ENCODE results near the gene SYNGR1. TPM values are rescaled to one million over a fixed set of nuclear protein-coding genes. Genes with fewer than 3 reads are reported as not detected.

Gene SYNGR1
- total RNA-seq, 1 experiment from 2014 or later = 47.7 TPM

GRCh38 chr22:39360242-39360641 is 10.5 kb downstream of the SYNGR1 start:
- H3K27me3 ChIP-seq (ENCODE audit: low read length) = no peaks in the 10 kb centered on the region
- no peak overlapping the region for H3K27ac ChIP-seq (ENCODE audit: low read length)
- DNase-seq = no peak
- no peak overlapping the region for H2AFZ ChIP-seq (ENCODE audit: low read length)
- peaks cover 32% of the 10 kb centered on the region for H3K4me1 ChIP-seq (ENCODE audit: low read length)
- no peaks in the 10 kb centered on the region for H3K9me3 ChIP-seq (ENCODE audit: low read length)
- no peaks in the 10 kb centered on the region for H3K36me3 ChIP-seq (ENCODE audit: insufficient read depth, low read length)
- H4K20me1 ChIP-seq (ENCODE audit: insufficient read depth, low read depth, low read length) = no peaks in the 10 kb centered on the region; the same call in 1 of the 2 replicates
- no peaks in the 10 kb centered on the region for H3K9me2 ChIP-seq (replicated peaks; ENCODE audit: insufficient read depth, low read length)
- H3K79me2 ChIP-seq (ENCODE audit: low read length) = peaks cover 56% of the 10 kb centered on the region
- no peak overlapping the region for H3K4me3 ChIP-seq (ENCODE audit: low read length)
- no peak overlapping the region for H3K4me2 ChIP-seq (ENCODE audit: low read depth, low read length, poor library complexity, severe bottlenecking)
- H3K9ac ChIP-seq (ENCODE audit: low read length) = no peak overlapping the region

GRCh38 chr22:39360674-39361413 is 11.1 kb downstream of the SYNGR1 start:
- Histone ChIP-seq H3K4me2 (ENCODE audit: low read depth, low read length, poor library complexity, severe bottlenecking) (no peak overlapping the region), H3K4me1 (ENCODE audit: low read length) (peaks cover 35% of the 10 kb centered on the region), H2AFZ (ENCODE audit: low read length) (no peak overlapping the region), H3K79me2 (ENCODE audit: low read length) (peaks cover 55% of the 10 kb centered on the region), H3K36me3 (ENCODE audit: insufficient read depth, low read length) (no peaks in the 10 kb centered on the region), H3K9me2 (replicated peaks; ENCODE audit: insufficient read depth, low read length) (no peaks in the 10 kb centered on the region), H3K9ac (ENCODE audit: low read length) (no peak overlapping the region), H3K27ac (ENCODE audit: low read length) (no peak overlapping the region), H4K20me1 (ENCODE audit: insufficient read depth, low read depth, low read length) (no peaks in the 10 kb centered on the region; the same call in 1 of the 2 replicates), H3K9me3 (ENCODE audit: low read length) (no peaks in the 10 kb centered on the region), H3K27me3 (ENCODE audit: low read length) (no peaks in the 10 kb centered on the region), H3K4me3 (ENCODE audit: low read length) (no peak overlapping the region)
- DNase-seq = no peak

GRCh38 chr22:39361496-39361895 is 11.7 kb downstream of the SYNGR1 start:
- H4K20me1 ChIP-seq (ENCODE audit: insufficient read depth, low read depth, low read length) = no peaks in the 10 kb centered on the region; the same call in 1 of the 2 replicates
- no peak for DNase-seq
- H3K4me1 ChIP-seq (ENCODE audit: low read length) = peaks cover 35% of the 10 kb centered on the region
- peaks cover 51% of the 10 kb centered on the region for H3K79me2 ChIP-seq (ENCODE audit: low read length)
- no peak overlapping the region for H3K9ac ChIP-seq (ENCODE audit: low read length)
- no peak overlapping the region for H3K27ac ChIP-seq (ENCODE audit: low read length)
- H3K9me3 ChIP-seq (ENCODE audit: low read length) = no peaks in the 10 kb centered on the region
- H3K4me2 ChIP-seq (ENCODE audit: low read depth, low read length, poor library complexity, severe bottlenecking) = no peak overlapping the region
- H3K27me3 ChIP-seq (ENCODE audit: low read length) = no peaks in the 10 kb centered on the region
- H2AFZ ChIP-seq (ENCODE audit: low read length) = no peak overlapping the region
- H3K4me3 ChIP-seq (ENCODE audit: low read length) = no peak overlapping the region
- H3K36me3 ChIP-seq (ENCODE audit: insufficient read depth, low read length) = no peaks in the 10 kb centered on the region
- no peaks in the 10 kb centered on the region for H3K9me2 ChIP-seq (replicated peaks; ENCODE audit: insufficient read depth, low read length)

DNA sequence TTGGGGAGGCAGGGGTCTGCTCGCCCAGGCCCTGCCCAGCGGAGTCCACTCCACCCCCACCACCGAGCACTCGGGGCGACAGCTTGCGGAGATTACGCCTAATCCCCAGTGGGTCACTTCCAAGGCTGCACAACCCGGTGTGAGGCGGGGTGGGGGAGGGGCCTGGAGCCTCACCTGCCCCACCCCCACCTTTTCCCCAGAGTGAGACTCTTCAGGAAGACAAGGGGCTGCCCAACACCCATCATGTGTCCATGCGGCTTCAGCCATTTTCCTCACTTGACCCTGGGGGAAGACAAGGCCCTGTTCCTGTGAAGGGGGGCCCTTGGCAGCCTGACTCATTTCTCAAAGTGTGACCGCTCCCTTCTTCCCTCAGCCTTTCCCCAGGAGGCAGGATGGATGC is 12.5 kb downstream of the SYNGR1 start:
- no peak overlapping the region for H3K4me2 ChIP-seq (ENCODE audit: low read depth, low read length, poor library complexity, severe bottlenecking)
- H3K9me2 ChIP-seq (replicated peaks; ENCODE audit: insufficient read depth, low read length) = no peaks in the 10 kb centered on the region
- no peaks in the 10 kb centered on the region; the same call in 1 of the 2 replicates for H4K20me1 ChIP-seq (ENCODE audit: insufficient read depth, low read depth, low read length)
- DNase-seq = no peak
- no peak overlapping the region for H3K9ac ChIP-seq (ENCODE audit: low read length)
- H3K4me1 ChIP-seq (ENCODE audit: low read length) = peaks cover 41% of the 10 kb centered on the region
- H3K4me3 ChIP-seq (ENCODE audit: low read length) = no peak overlapping the region
- H3K79me2 ChIP-seq (ENCODE audit: low read length) = peaks cover 45% of the 10 kb centered on the region
- H3K27me3 ChIP-seq (ENCODE audit: low read length) = no peaks in the 10 kb centered on the region
- H2AFZ ChIP-seq (ENCODE audit: low read length) = no peak overlapping the region
- H3K27ac ChIP-seq (ENCODE audit: low read length) = no peak overlapping the region
- H3K36me3 ChIP-seq (ENCODE audit: insufficient read depth, low read length) = no peaks in the 10 kb centered on the region
- no peaks in the 10 kb centered on the region for H3K9me3 ChIP-seq (ENCODE audit: low read length)

DNA sequence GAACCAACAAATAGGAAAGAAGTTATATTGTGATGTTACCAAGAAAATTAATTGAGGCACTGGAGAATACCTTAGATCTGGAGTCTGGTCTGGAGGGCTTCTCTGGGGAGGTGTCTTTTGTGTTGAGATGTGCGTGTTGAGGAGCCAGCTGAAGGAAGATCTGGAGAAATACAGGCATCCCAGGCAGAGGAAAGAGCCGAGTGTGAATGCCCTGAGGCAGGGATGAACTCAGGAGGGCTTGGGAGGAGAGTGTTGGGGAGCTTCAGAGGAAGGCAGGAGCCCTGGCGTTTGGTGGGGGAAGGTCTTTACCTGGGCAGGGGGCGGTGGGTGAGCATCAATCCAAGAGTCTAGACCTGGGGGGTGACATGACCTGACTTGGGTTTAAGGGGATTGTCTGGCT is 13.1 kb downstream of the SYNGR1 start:
- Histone ChIP-seq H3K9me2 (replicated peaks; ENCODE audit: insufficient read depth, low read length) (no peaks in the 10 kb centered on the region), H3K4me1 (ENCODE audit: low read length) (peaks cover 46% of the 10 kb centered on the region), H3K4me3 (ENCODE audit: low read length) (no peak overlapping the region), H3K36me3 (ENCODE audit: insufficient read depth, low read length) (no peaks in the 10 kb centered on the region), H4K20me1 (ENCODE audit: insufficient read depth, low read depth, low read length) (no peaks in the 10 kb centered on the region; the same call in 1 of the 2 replicates), H3K4me2 (ENCODE audit: low read depth, low read length, poor library complexity, severe bottlenecking) (no peak overlapping the region), H3K27ac (ENCODE audit: low read length) (0 out of 2 replicates have a peak overlapping the region, but pooled peaks have one; percentile 4), H3K27me3 (ENCODE audit: low read length) (no peaks in the 10 kb centered on the region), H3K9me3 (ENCODE audit: low read length) (no peaks in the 10 kb centered on the region), H3K79me2 (ENCODE audit: low read length) (peaks cover 47% of the 10 kb centered on the region), H2AFZ (ENCODE audit: low read length) (no peak overlapping the region), H3K9ac (ENCODE audit: low read length) (no peak overlapping the region)
- DNase-seq = no peak

- Histone ChIP-seq H3K36me3 (ENCODE audit: insufficient read depth, low read length) (no peaks in the 10 kb centered on the region), H2AFZ (ENCODE audit: low read length) (no peak overlapping the region), H4K20me1 (ENCODE audit: insufficient read depth, low read depth, low read length) (no peaks in the 10 kb centered on the region; the same call in 1 of the 2 replicates), H3K4me2 (ENCODE audit: low read depth, low read length, poor library complexity, severe bottlenecking) (no peak overlapping the region), H3K4me3 (ENCODE audit: low read length) (no peak overlapping the region), H3K9me3 (ENCODE audit: low read length) (no peaks in the 10 kb centered on the region), H3K9ac (ENCODE audit: low read length) (peak overlapping the region; percentile 24; the same call in 1 of the 2 replicates), H3K9me2 (replicated peaks; ENCODE audit: insufficient read depth, low read length) (no peaks in the 10 kb centered on the region), H3K27ac (ENCODE audit: low read length) (peak overlapping the region; percentile 32; the same call in 1 of the 2 replicates), H3K4me1 (ENCODE audit: low read length) (peaks cover 56% of the 10 kb centered on the region), H3K27me3 (ENCODE audit: low read length) (no peaks in the 10 kb centered on the region), H3K79me2 (ENCODE audit: low read length) (peaks cover 55% of the 10 kb centered on the region)
- no peak for DNase-seq
These were observed 14.1 kb downstream of the SYNGR1 start for GRCh38 chr22:39363751-39364515.

DNA sequence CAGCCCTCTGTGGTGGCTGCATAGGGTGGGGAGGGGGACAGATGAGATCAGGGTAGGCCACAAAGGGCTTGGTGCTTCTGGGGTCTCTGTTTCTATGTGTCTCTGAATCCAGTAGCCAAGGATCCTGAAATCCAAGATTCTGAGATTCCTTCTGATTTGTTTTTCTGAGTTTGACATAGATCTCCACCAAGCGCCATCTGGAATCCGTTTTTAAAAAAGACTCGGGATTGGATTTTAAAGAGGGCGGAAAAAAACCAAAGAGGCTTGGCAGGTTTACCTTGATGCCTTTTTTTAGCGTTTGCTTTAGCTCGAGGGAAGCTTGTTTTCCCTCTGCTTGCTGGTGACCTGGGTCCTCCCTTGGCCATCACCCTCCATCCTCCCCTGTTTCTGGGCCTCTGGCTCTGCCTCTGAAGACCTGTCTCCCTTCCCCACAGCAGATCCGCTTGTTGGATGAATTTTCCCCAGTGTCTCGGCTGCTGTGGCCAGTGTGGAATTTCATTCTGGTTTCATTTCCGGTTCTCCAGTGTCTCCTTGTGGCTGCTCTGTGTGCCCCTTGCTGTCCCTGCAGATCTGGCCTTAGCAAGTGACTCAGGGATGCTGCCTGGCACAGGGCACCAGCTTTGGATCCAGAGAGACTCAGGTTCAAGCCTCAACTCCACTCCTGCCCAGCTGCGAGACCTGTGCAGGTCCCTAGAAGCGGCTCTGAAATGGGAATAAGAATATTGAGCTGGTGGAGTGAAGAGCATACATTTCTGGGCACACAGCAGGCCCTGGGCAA is 15.1 kb downstream of the SYNGR1 start:
- DNase-seq = no peak
- Histone ChIP-seq H3K9me3 (ENCODE audit: low read length) (no peaks in the 10 kb centered on the region), H4K20me1 (ENCODE audit: insufficient read depth, low read depth, low read length) (no peaks in the 10 kb centered on the region; the same call in 1 of the 2 replicates), H3K79me2 (ENCODE audit: low read length) (peaks cover 61% of the 10 kb centered on the region), H3K4me2 (ENCODE audit: low read depth, low read length, poor library complexity, severe bottlenecking) (no peak overlapping the region), H3K9me2 (replicated peaks; ENCODE audit: insufficient read depth, low read length) (no peaks in the 10 kb centered on the region), H3K4me3 (ENCODE audit: low read length) (no peak overlapping the region), H3K4me1 (ENCODE audit: low read length) (peaks cover 58% of the 10 kb centered on the region), H3K9ac (ENCODE audit: low read length) (peak overlapping the region; percentile 40), H3K27me3 (ENCODE audit: low read length) (no peaks in the 10 kb centered on the region), H3K27ac (ENCODE audit: low read length) (peak overlapping the region; percentile 47), H2AFZ (ENCODE audit: low read length) (no peak overlapping the region), H3K36me3 (ENCODE audit: insufficient read depth, low read length) (no peaks in the 10 kb centered on the region)

DNA sequence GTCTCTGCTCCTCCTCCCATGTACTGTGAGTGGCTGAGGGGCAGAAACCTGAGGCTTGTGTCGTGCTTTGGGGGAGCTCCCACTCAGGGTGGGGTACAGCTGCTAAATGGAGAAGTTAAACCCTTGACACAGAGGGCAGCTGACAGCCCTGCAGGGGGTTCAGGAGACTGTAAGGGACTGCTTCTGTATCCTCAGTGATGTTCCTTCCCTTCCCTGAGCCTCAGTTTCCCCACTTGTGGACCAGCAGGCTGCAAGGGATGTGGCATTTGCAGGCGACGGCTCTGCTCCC is 15.6 kb downstream of the SYNGR1 start:
- H3K27me3 ChIP-seq (ENCODE audit: low read length) = no peaks in the 10 kb centered on the region
- H4K20me1 ChIP-seq (ENCODE audit: insufficient read depth, low read depth, low read length) = no peaks in the 10 kb centered on the region; the same call in 1 of the 2 replicates
- no peak overlapping the region for H3K4me3 ChIP-seq (ENCODE audit: low read length)
- DNase-seq = peak; percentile 39
- H3K36me3 ChIP-seq (ENCODE audit: insufficient read depth, low read length) = no peaks in the 10 kb centered on the region
- peak overlapping the region; percentile 47 for H3K27ac ChIP-seq (ENCODE audit: low read length)
- H3K9me3 ChIP-seq (ENCODE audit: low read length) = no peaks in the 10 kb centered on the region
- no peak overlapping the region for H2AFZ ChIP-seq (ENCODE audit: low read length)
- H3K9ac ChIP-seq (ENCODE audit: low read length) = peak overlapping the region; percentile 40
- peaks cover 61% of the 10 kb centered on the region for H3K79me2 ChIP-seq (ENCODE audit: low read length)
- no peaks in the 10 kb centered on the region for H3K9me2 ChIP-seq (replicated peaks; ENCODE audit: insufficient read depth, low read length)
- no peak overlapping the region for H3K4me2 ChIP-seq (ENCODE audit: low read depth, low read length, poor library complexity, severe bottlenecking)
- H3K4me1 ChIP-seq (ENCODE audit: low read length) = peaks cover 58% of the 10 kb centered on the region
